Parathyroid adenoma (tissue), 2 donors: ENCODE data around the gene CDX1.

Experiments used
- H2AFZ ChIP-seq: fragments of 300-600 bp; sonication (generic); one replicate; pipeline ENCODE4 v1.7.0; 2017; ENCODE audit warnings: antibody characterized with exemption, mild to moderate bottlenecking
- H3K27ac ChIP-seq: fragments of 300-600 bp; sonication (generic); one replicate; pipeline ENCODE4 v1.7.0; 2017
- H3K27me3 ChIP-seq: fragments of 300-600 bp; sonication (generic); one replicate; pipeline ENCODE4 v1.7.0; 2017; ENCODE audit warnings: low read length; ENCODE audit not compliant: control insufficient read depth, insufficient read depth
- H3K36me3 ChIP-seq: fragments of 300-600 bp; sonication (generic); one replicate; pipeline ENCODE4 v1.7.0; 2017; ENCODE audit warnings: low read length; ENCODE audit not compliant: control insufficient read depth, insufficient read depth
- H3K4me1 ChIP-seq: fragments of 300-600 bp; sonication (generic); one replicate; pipeline ENCODE4 v1.7.0; 2017; ENCODE audit warnings: control low read depth
- H3K4me2 ChIP-seq: fragments of 300-600 bp; sonication (generic); one replicate; pipeline ENCODE4 v1.7.0; 2017; ENCODE audit warnings: low read length
- H3K4me3 ChIP-seq: fragments of 300-600 bp; sonication (generic); one replicate; pipeline ENCODE4 v1.7.0; 2017; ENCODE audit warnings: low read depth, low read length
- H3K79me2 ChIP-seq: fragments of 300-600 bp; sonication (generic); one replicate; pipeline ENCODE4 v1.7.0; 2017; ENCODE audit warnings: control low read depth
- H3K9ac ChIP-seq: fragments of 300-600 bp; sonication (generic); one replicate; pipeline ENCODE4 v1.7.0; 2017; ENCODE audit warnings: mild to moderate bottlenecking
- H3K9me3 ChIP-seq: fragments of 300-600 bp; sonication (generic); one replicate; pipeline ENCODE4 v1.7.0; 2017; ENCODE audit warnings: low read length; ENCODE audit not compliant: control insufficient read depth
- CTCF ChIP-seq: fragments of 300-600 bp; sonication (generic); IDR thresholded peaks from one replicate; pipeline ENCODE4 v1.7.0; 2017; ENCODE audit warnings: antibody characterized with exemption, mild to moderate bottlenecking
- donor health status: primary hyperparathyroidism.

Gene CDX1

GRCh38 chr5:150181766-150182545 is 15.4 kb downstream of the CDX1 start:
- Histone ChIP-seq H3K9me3 (no peaks in the 10 kb centered on the region), H3K79me2 (no peaks in the 10 kb centered on the region), H3K4me2 (no peak overlapping the region), H3K27ac (no peak overlapping the region), H3K4me1 (no peaks in the 10 kb centered on the region), H3K27me3 (no peaks in the 10 kb centered on the region), H3K36me3 (no peaks in the 10 kb centered on the region), H2AFZ (no peak overlapping the region), H3K4me3 (no peak overlapping the region), H3K9ac (no peak overlapping the region)
- no peak for TF ChIP-seq CTCF

GRCh38 chr5:150182774-150183173 is 16.2 kb downstream of the CDX1 start:
- Histone ChIP-seq H3K36me3 (no peaks in the 10 kb centered on the region), H3K4me1 (no peaks in the 10 kb centered on the region), H3K27ac (no peak overlapping the region), H3K9me3 (no peaks in the 10 kb centered on the region), H3K9ac (no peak overlapping the region), H3K4me2 (no peak overlapping the region), H3K79me2 (no peaks in the 10 kb centered on the region), H3K27me3 (no peaks in the 10 kb centered on the region), H2AFZ (no peak overlapping the region), H3K4me3 (no peak overlapping the region)
- no peak for TF ChIP-seq CTCF

- H3K4me1 ChIP-seq, result no peaks in the 10 kb centered on the region
- H3K9me3 ChIP-seq, result no peaks in the 10 kb centered on the region
- H3K27me3 ChIP-seq, result no peaks in the 10 kb centered on the region
- no peak overlapping the region for H3K27ac ChIP-seq
- no peak overlapping the region for H3K4me2 ChIP-seq
- no peak overlapping the region for H3K4me3 ChIP-seq
- no peak overlapping the region for H3K9ac ChIP-seq
- H2AFZ ChIP-seq, result no peak overlapping the region
- no peaks in the 10 kb centered on the region for H3K36me3 ChIP-seq
- TF ChIP-seq CTCF, result no peak
- no peaks in the 10 kb centered on the region for H3K79me2 ChIP-seq
Observed at GRCh38 chr5:150183436-150183835, 16.9 kb downstream of the CDX1 start.

- no peak overlapping the region for H3K4me2 ChIP-seq
- H3K4me3 ChIP-seq, result no peak overlapping the region
- no peak overlapping the region for H2AFZ ChIP-seq
- no peaks in the 10 kb centered on the region for H3K27me3 ChIP-seq
- no peaks in the 10 kb centered on the region for H3K36me3 ChIP-seq
- H3K79me2 ChIP-seq, result no peaks in the 10 kb centered on the region
- TF ChIP-seq CTCF, result no peak
- H3K9me3 ChIP-seq, result no peaks in the 10 kb centered on the region
- H3K9ac ChIP-seq, result no peak overlapping the region
- H3K4me1 ChIP-seq, result no peaks in the 10 kb centered on the region
- H3K27ac ChIP-seq, result no peak overlapping the region
Observed at GRCh38 chr5:150184006-150184405, 17.4 kb downstream of the CDX1 start.
